Hepatocyte (in vitro differentiated cells): ENCODE data around the gene SPDYE8.
"Not testable (repeated sequence)": the region's sequence is repeated elsewhere in the genome, so short reads cannot be mapped to it uniquely, and the experiment has no call there.

Experiments used
- CTCF ChIP-seq: fragments of 200-600 bp; sonication (generic); IDR thresholded peaks from 2 replicates; pipeline ENCODE4 v1.5.1; 2016; ENCODE audit warnings: antibody characterized with exemption, mild to moderate bottlenecking; ENCODE audit not compliant: poor library complexity
- EZH2 ChIP-seq: fragments of 200-600 bp; sonication (generic); IDR thresholded peaks from 2 replicates; pipeline ENCODE4 v1.6.1; 2016; ENCODE audit warnings: antibody characterized with exemption, mild to moderate bottlenecking, borderline replicate concordance

- not testable (repeated sequence) for TF ChIP-seq CTCF, EZH2
Measured at GRCh38 chr7:72997447-72997846, 32.1 kb downstream of the SPDYE8 start.
